Measurements from ENCODE around the gene MFAP3.
A peak's percentile ranks its signal among the peaks of the same experiment; 100 is the strongest.

MFAP3 gene

GRCh38 chr5:154090656-154091055 is 51.9 kb downstream of the MFAP3 start:
- 0 out of 22 replicates have a peak overlapping the region, but pooled peaks of 1 of the 11 experiments have one; percentile 68 for H3K4me2 ChIP-seq
- TF ChIP-seq Cebpa-rat (IDR thresholded peaks at IDR 0.05) = no peak
- no peak overlapping the region for H3K27ac ChIP-seq
- no peaks in the 10 kb centered on the region for H3K27me3 ChIP-seq
- no peaks in the 10 kb centered on the region for H4K20me1 ChIP-seq
- no peak overlapping the region for H3K4me3 ChIP-seq
- peaks cover 9 to 27% (median 21%) of the 10 kb centered on the region in 10 experiments for H3K4me1 ChIP-seq
- H3K9ac ChIP-seq = no peak overlapping the region
- peaks cover 0 to 4% (median 0%) of the 10 kb centered on the region in 11 experiments; a peak in 1 of 22 replicates for H3K9me3 ChIP-seq (replicated peaks in 1 of 11)
- no peaks in the 10 kb centered on the region for H3K36me3 ChIP-seq

- peaks cover 0 to 4% (median 0%) of the 10 kb centered on the region in 11 experiments; a peak in 1 of 22 replicates for H3K9me3 ChIP-seq (replicated peaks in 1 of 11)
- no peak overlapping the region for H3K9ac ChIP-seq
- H3K4me1 ChIP-seq = peaks cover 9 to 27% (median 21%) of the 10 kb centered on the region in 10 experiments
- no peak overlapping the region for H3K4me3 ChIP-seq
- no peaks in the 10 kb centered on the region for H3K36me3 ChIP-seq
- H3K27ac ChIP-seq = no peak overlapping the region
- no peak for TF ChIP-seq Cebpa-rat (IDR thresholded peaks at IDR 0.05)
- H3K4me2 ChIP-seq = peak overlapping the region in 8 of 11 experiments; percentile 9 to 74 (median 64); a peak in 14 of 22 replicates
- no peaks in the 10 kb centered on the region for H3K27me3 ChIP-seq
- no peaks in the 10 kb centered on the region for H4K20me1 ChIP-seq
These were observed 53.8 kb downstream of the MFAP3 start for GRCh38 chr5:154092356-154093141.

- TF ChIP-seq Cebpa-rat (IDR thresholded peaks at IDR 0.05) = no peak
- peak overlapping the region in 7 of 11 experiments; percentile 39 to 74 (median 66); a peak in 11 of 22 replicates for H3K4me2 ChIP-seq
These were observed 54.4 kb downstream of the MFAP3 start for GRCh38 chr5:154093142-154093532.

GRCh38 chr5:154095904-154096303 is 57.1 kb downstream of the MFAP3 start:
- TF ChIP-seq Cebpa-rat (IDR thresholded peaks at IDR 0.05) = no peak
- H3K4me1 ChIP-seq = peaks cover 9 to 27% (median 21%) of the 10 kb centered on the region in 10 experiments
- H3K4me3 ChIP-seq = no peak overlapping the region
- no peak overlapping the region for H3K9ac ChIP-seq
- H3K9me3 ChIP-seq (replicated peaks in 1 of 11) = 0 out of 22 replicates have a peak, but pooled peaks cover 0 to 2% (median 0%) of the 10 kb centered on the region in 11 experiments
- no peaks in the 10 kb centered on the region for H3K36me3 ChIP-seq
- H3K4me2 ChIP-seq = no peak overlapping the region
- H3K27ac ChIP-seq = no peak overlapping the region
- H4K20me1 ChIP-seq = no peaks in the 10 kb centered on the region
- H3K27me3 ChIP-seq = no peaks in the 10 kb centered on the region

More at GRCh38 chr5:154093142-154093532, 54.4 kb downstream of the MFAP3 start:
- no peaks in the 10 kb centered on the region for H4K20me1 ChIP-seq
- no peaks in the 10 kb centered on the region for H3K36me3 ChIP-seq
- H3K4me3 ChIP-seq = no peak overlapping the region
- peaks cover 9 to 27% (median 21%) of the 10 kb centered on the region in 10 experiments for H3K4me1 ChIP-seq
- peaks cover 0 to 4% (median 0%) of the 10 kb centered on the region in 11 experiments; a peak in 1 of 22 replicates for H3K9me3 ChIP-seq (replicated peaks in 1 of 11)
- no peaks in the 10 kb centered on the region for H3K27me3 ChIP-seq
- no peak overlapping the region for H3K27ac ChIP-seq
- H3K9ac ChIP-seq = no peak overlapping the region

- Histone ChIP-seq H3K27me3 (no peaks in the 10 kb centered on the region), H3K4me3 (no peak overlapping the region), H4K20me1 (no peaks in the 10 kb centered on the region), H3K4me2 (no peak overlapping the region), H3K9ac (no peak overlapping the region), H3K9me3 (replicated peaks in 1 of 11) (0 out of 22 replicates have a peak, but pooled peaks cover 0 to 2% (median 0%) of the 10 kb centered on the region in 11 experiments), H3K4me1 (peaks cover 0 to 17% (median 11%) of the 10 kb centered on the region in 10 experiments; a peak in 15 of 20 replicates), H3K36me3 (no peaks in the 10 kb centered on the region), H3K27ac (no peak overlapping the region)
- TF ChIP-seq Cebpa-rat (IDR thresholded peaks at IDR 0.05) = no peak
These were observed 58.3 kb downstream of the MFAP3 start for GRCh38 chr5:154097031-154097430.

- no peak for TF ChIP-seq Cebpa-rat (IDR thresholded peaks at IDR 0.05)
- H3K4me3 ChIP-seq = no peak overlapping the region
- no peak overlapping the region for H3K27ac ChIP-seq
- no peak overlapping the region for H3K4me2 ChIP-seq
- H3K9me3 ChIP-seq (replicated peaks in 1 of 11) = 0 out of 22 replicates have a peak, but pooled peaks cover 0 to 2% (median 0%) of the 10 kb centered on the region in 11 experiments
- H3K4me1 ChIP-seq = peaks cover 0 to 3% (median 0%) of the 10 kb centered on the region in 10 experiments; a peak in 4 of 20 replicates
- no peak overlapping the region for H3K9ac ChIP-seq
- no peaks in the 10 kb centered on the region for H3K27me3 ChIP-seq
- no peaks in the 10 kb centered on the region for H4K20me1 ChIP-seq
- H3K36me3 ChIP-seq = no peaks in the 10 kb centered on the region
These were observed 59.7 kb downstream of the MFAP3 start for GRCh38 chr5:154098465-154098864.

GRCh38 chr5:154101184-154101583 is 62.4 kb downstream of the MFAP3 start:
- TF ChIP-seq Cebpa-rat (IDR thresholded peaks at IDR 0.05) = no peak

GRCh38 chr5:154103233-154103632 is 64.5 kb downstream of the MFAP3 start:
- no peak for TF ChIP-seq Cebpa-rat (IDR thresholded peaks at IDR 0.05)
- Histone ChIP-seq H3K4me2 (no peak overlapping the region), H3K36me3 (no peaks in the 10 kb centered on the region), H3K27me3 (no peaks in the 10 kb centered on the region), H3K9me3 (replicated peaks in 1 of 11) (no peaks in the 10 kb centered on the region), H3K27ac (no peak overlapping the region), H4K20me1 (no peaks in the 10 kb centered on the region), H3K9ac (no peak overlapping the region), H3K4me1 (no peaks in the 10 kb centered on the region; a peak in 1 of 20 replicates), H3K4me3 (no peak overlapping the region)

More at GRCh38 chr5:154101184-154101583, 62.4 kb downstream of the MFAP3 start:
- H4K20me1 ChIP-seq = no peaks in the 10 kb centered on the region
- no peaks in the 10 kb centered on the region for H3K27me3 ChIP-seq
- H3K27ac ChIP-seq = no peak overlapping the region
- no peak overlapping the region for H3K4me2 ChIP-seq
- no peaks in the 10 kb centered on the region for H3K9me3 ChIP-seq (replicated peaks in 1 of 11)
- no peaks in the 10 kb centered on the region; a peak in 1 of 20 replicates for H3K4me1 ChIP-seq
- no peak overlapping the region for H3K9ac ChIP-seq
- H3K36me3 ChIP-seq = no peaks in the 10 kb centered on the region
- H3K4me3 ChIP-seq = no peak overlapping the region
